PC-3 (cell line): ENCODE measurements around the gene TMOD3. TPM values are rescaled to one million over a fixed set of nuclear protein-coding genes. Genes with fewer than 3 reads are reported as not detected.

Source experiments
- ATAC-seq: fragments of 200-7000 bp; cut with Tn5 transposase; 2 replicates; pipeline ENCODE4 v1.9.1; 2020; ENCODE audit warnings: mild to moderate bottlenecking, moderate library complexity
- BruUV-seq: library from RNA; stranded (reverse); fragments of 400-500 nt; replicated peaks from 2 replicates; lab custom pipeline; 2021; lab: Mats Ljungman, UMichigan
- CTCF ChIA-PET: fragments of 300-600 bp; sonication (Branson Sonifier 250); formaldehyde crosslinking; loops from one replicate; lab custom pipeline; 2022; ENCODE audit warnings: antibody characterized with exemption; lab: Charles Lee
- POLR2A ChIA-PET: fragments of 300-600 bp; sonication (Branson Sonifier 250); formaldehyde crosslinking; loops from one replicate; lab custom pipeline; 2022; ENCODE audit warnings: antibody characterized with exemption; ENCODE audit not compliant: unreplicated experiment; lab: Charles Lee
- DNase-seq: peaks from one replicate; pipeline ENCODE4 v3.0.0-alpha.2; 2015
- H2AFZ ChIP-seq: fragments of 300-600 bp; sonication (generic); 2 replicates; pipeline ENCODE4 v1.6.0; 2016; ENCODE audit warnings: antibody characterized with exemption, low read length
- H3F3A ChIP-seq: fragments of 300-600 bp; sonication (generic); one replicate; pipeline ENCODE4 v1.6.0; 2017; ENCODE audit warnings: antibody characterized with exemption, low read length, control low read depth, mild to moderate bottlenecking; ENCODE audit not compliant: unreplicated experiment
- H3K27ac ChIP-seq: fragments of 300-600 bp; sonication (generic); 2 replicates; pipeline ENCODE4 v1.5.1; 2016; ENCODE audit warnings: mild to moderate bottlenecking, low read length
- H3K27me3 ChIP-seq: fragments of 300-600 bp; sonication (generic); 2 replicates; pipeline ENCODE4 v1.6.1; 2016; ENCODE audit warnings: low read length, mixed read lengths
- H3K36me3 ChIP-seq: fragments of 300-600 bp; sonication (generic); 2 replicates; pipeline ENCODE4 v1.6.1; 2016; ENCODE audit warnings: low read depth, mixed run types, low read length, mixed read lengths
- H3K4me1 ChIP-seq: fragments of 300-600 bp; sonication (generic); 2 replicates; pipeline ENCODE4 v1.5.1; 2016; ENCODE audit warnings: low read length; ENCODE audit not compliant: insufficient read depth
- H3K4me2 ChIP-seq: fragments of 300-600 bp; sonication (generic); 2 replicates; pipeline ENCODE4 v1.6.0; 2016; ENCODE audit warnings: low read length
- H3K4me3 ChIP-seq: fragments of 300-600 bp; sonication (generic); 2 replicates; pipeline ENCODE4 v1.5.1; 2016; ENCODE audit warnings: mild to moderate bottlenecking, low read length, mixed read lengths
- H3K79me2 ChIP-seq: fragments of 300-600 bp; sonication (generic); 2 replicates; pipeline ENCODE4 v1.6.1; 2017; ENCODE audit warnings: low read length, mixed read lengths
- H3K9ac ChIP-seq: fragments of 300-600 bp; sonication (generic); 2 replicates; pipeline ENCODE4 v1.6.0; 2016; ENCODE audit warnings: mild to moderate bottlenecking, low read length
- H3K9me2 ChIP-seq: fragments of 300-600 bp; sonication (generic); replicated peaks from 2 replicates; pipeline ENCODE4 v1.6.1; 2016; ENCODE audit warnings: mixed run types, low read length, mixed read lengths
- H3K9me3 ChIP-seq: fragments of 300-600 bp; sonication (generic); 2 replicates; pipeline ENCODE4 v1.6.1; 2016; ENCODE audit warnings: low read length, mixed read lengths
- H4K20me1 ChIP-seq: fragments of 300-600 bp; sonication (generic); 2 replicates; pipeline ENCODE4 v1.6.1; 2016; ENCODE audit warnings: low read length, mixed read lengths
- EZH2 ChIP-seq: fragments of 300-600 bp; sonication (generic); IDR thresholded peaks from one replicate; pipeline ENCODE4 v1.6.1; 2017; ENCODE audit warnings: antibody characterized with exemption, mild to moderate bottlenecking, low read length; ENCODE audit not compliant: unreplicated experiment
- EZH2phosphoT487 ChIP-seq: fragments of 300-600 bp; sonication (generic); IDR thresholded peaks from 2 replicates; pipeline ENCODE4 v1.6.1; 2018; ENCODE audit warnings: mild to moderate bottlenecking, antibody characterized with exemption, low read length, borderline replicate concordance
- intact Hi-C: fragments of 100-400 bp; cut with micrococcal nuclease; formaldehyde crosslinking; loops from 2 replicates; pipeline ENCODE4 v1.9.0; 2023
- total RNA-seq: library from RNA; depleted of rRNA; stranded (reverse); fragments of >200 nt; gene quantifications from 2 replicates; pipeline ENCODE4 v1.2.3, GENCODE V29; 2014
- TF ChIP-seq, protein P1 (sequence below): fragments of 300-600 bp; sonication (generic); conservative IDR thresholded peaks from 2 replicates; pipeline ENCODE4 v1.5.1; 2017; ENCODE audit warnings: antibody characterized with exemption, low read depth, mild to moderate bottlenecking, low read length

TMOD3 gene
- total RNA-seq, 1 experiment from 2014 or later, result 43.9 TPM

DNA sequence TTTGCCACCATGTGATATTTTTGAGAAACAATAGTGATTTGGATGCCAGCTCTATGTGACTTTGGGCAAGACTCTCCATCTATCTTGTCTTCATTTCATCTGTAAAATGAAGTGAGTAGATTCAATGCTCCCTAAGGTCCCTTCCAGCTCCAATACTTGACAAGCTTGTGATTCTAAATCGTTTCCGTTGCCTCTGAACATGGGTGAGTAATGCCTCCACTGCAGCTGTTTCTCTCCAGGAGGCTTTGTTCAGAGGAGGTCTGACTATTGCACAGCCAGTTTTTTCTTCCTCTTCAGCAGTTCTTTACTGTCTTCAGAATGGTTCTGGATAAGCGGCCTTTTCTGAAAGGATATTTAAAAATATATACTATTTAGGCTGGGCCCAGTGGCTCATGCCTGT, 14.8 kb upstream of the TMOD3 start:
- H3K9me2 ChIP-seq, result no peaks in the 10 kb centered on the region
- no peak overlapping the region for H2AFZ ChIP-seq
- no TSS peak for BruUV-seq
- ChIA-PET POLR2A (no interaction called here), CTCF (no interaction called here)
- no peak overlapping the region for H3K9ac ChIP-seq
- H3K4me1 ChIP-seq, result no peaks in the 10 kb centered on the region
- no peak for DNase-seq
- TF ChIP-seq EZH2phosphoT487, result no peak
- TF ChIP-seq, protein P1, sequence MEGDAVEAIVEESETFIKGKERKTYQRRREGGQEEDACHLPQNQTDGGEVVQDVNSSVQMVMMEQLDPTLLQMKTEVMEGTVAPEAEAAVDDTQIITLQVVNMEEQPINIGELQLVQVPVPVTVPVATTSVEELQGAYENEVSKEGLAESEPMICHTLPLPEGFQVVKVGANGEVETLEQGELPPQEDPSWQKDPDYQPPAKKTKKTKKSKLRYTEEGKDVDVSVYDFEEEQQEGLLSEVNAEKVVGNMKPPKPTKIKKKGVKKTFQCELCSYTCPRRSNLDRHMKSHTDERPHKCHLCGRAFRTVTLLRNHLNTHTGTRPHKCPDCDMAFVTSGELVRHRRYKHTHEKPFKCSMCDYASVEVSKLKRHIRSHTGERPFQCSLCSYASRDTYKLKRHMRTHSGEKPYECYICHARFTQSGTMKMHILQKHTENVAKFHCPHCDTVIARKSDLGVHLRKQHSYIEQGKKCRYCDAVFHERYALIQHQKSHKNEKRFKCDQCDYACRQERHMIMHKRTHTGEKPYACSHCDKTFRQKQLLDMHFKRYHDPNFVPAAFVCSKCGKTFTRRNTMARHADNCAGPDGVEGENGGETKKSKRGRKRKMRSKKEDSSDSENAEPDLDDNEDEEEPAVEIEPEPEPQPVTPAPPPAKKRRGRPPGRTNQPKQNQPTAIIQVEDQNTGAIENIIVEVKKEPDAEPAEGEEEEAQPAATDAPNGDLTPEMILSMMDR, result no peak
- no peak for TF ChIP-seq EZH2
- ATAC-seq, result no peak
- no peak overlapping the region for H3K4me3 ChIP-seq
- H3K27me3 ChIP-seq, result no peaks in the 10 kb centered on the region
- no peaks in the 10 kb centered on the region for H3K79me2 ChIP-seq
- no peaks in the 10 kb centered on the region for H3K36me3 ChIP-seq
- H3K9me3 ChIP-seq, result no peaks in the 10 kb centered on the region
- H4K20me1 ChIP-seq, result no peaks in the 10 kb centered on the region
- intact Hi-C loops, result no loop called here
- no peaks in the 10 kb centered on the region for H3F3A ChIP-seq
- H3K27ac ChIP-seq, result no peak overlapping the region
- no peak overlapping the region for H3K4me2 ChIP-seq

DNA sequence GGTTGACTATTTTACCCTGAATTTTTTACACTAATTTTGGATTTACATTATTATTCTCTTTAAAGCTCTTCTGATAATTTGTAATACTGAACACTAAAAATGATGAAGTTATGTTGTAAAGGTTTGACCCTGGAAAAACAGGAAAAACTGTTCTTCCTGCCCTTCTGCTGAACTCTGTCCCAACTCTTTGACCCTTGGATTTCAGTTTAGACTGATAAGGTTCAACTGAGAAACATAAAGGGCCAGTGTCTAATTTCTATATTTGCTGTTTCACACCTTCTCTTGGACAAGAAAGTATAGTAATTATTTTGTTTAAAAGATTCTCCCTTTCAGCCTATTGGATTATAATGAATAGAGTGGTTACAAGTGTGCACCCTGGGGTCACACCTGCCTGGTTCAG, 12.8 kb upstream of the TMOD3 start:
- CTCF ChIA-PET, result no interaction called here

DNA sequence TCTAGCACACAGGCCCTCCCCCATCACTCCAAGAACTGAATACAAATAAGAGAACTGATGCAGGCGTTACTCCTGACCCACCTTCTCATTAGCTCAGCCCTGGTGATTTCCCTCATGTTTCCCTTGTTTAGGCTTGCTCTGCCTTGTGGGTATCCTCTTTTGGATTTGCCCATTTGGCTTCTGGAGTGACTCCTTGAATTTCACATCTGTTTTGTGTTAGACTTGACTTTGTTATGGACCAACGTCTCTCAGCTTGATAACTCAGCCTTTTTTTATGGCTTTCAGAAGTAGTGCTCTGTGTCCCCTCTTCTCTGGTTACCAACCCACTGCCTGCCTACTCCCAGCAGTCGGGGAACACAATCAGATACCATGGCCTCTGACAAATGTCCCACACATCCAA, 11.3 kb upstream of the TMOD3 start:
- H2AFZ ChIP-seq, result no peak overlapping the region
- H3K9me2 ChIP-seq, result no peaks in the 10 kb centered on the region
- no peak overlapping the region for H3K4me3 ChIP-seq
- CTCF ChIA-PET, result no interaction called here
- no peak overlapping the region for H3K4me2 ChIP-seq
- BruUV-seq, result no TSS peak
- H3K36me3 ChIP-seq, result no peaks in the 10 kb centered on the region
- H3F3A ChIP-seq, result no peaks in the 10 kb centered on the region
- no peak overlapping the region for H3K27ac ChIP-seq
- H3K4me1 ChIP-seq, result no peaks in the 10 kb centered on the region
- POLR2A ChIA-PET, result no interaction called here
- no peak for ATAC-seq
- H3K27me3 ChIP-seq, result no peaks in the 10 kb centered on the region
- H4K20me1 ChIP-seq, result no peaks in the 10 kb centered on the region
- H3K79me2 ChIP-seq, result no peaks in the 10 kb centered on the region
- no peak overlapping the region for H3K9ac ChIP-seq
- no peaks in the 10 kb centered on the region; the same call in 1 of the 2 replicates for H3K9me3 ChIP-seq
- TF ChIP-seq EZH2phosphoT487 (no peak), EZH2 (no peak)
- TF ChIP-seq, protein P1, result no peak
- intact Hi-C loops, result no loop called here
- no peak for DNase-seq

More for the DNA sequence above, 12.8 kb upstream of the TMOD3 start:
- no peak overlapping the region for H3K4me2 ChIP-seq
- intact Hi-C loops, result no loop called here
- no peak for ATAC-seq
- no peaks in the 10 kb centered on the region; the same call in 1 of the 2 replicates for H3K9me3 ChIP-seq
- POLR2A ChIA-PET, result no interaction called here
- H3K9me2 ChIP-seq, result no peaks in the 10 kb centered on the region
- no peak overlapping the region for H3K4me3 ChIP-seq
- no peak overlapping the region for H3K27ac ChIP-seq
- no peak for TF ChIP-seq EZH2phosphoT487
- TF ChIP-seq, protein P1, result no peak
- no peak for TF ChIP-seq EZH2
- H3F3A ChIP-seq, result no peaks in the 10 kb centered on the region
- no peaks in the 10 kb centered on the region for H3K4me1 ChIP-seq
- H2AFZ ChIP-seq, result no peak overlapping the region
- no peak overlapping the region for H3K9ac ChIP-seq
- no peaks in the 10 kb centered on the region for H3K79me2 ChIP-seq
- DNase-seq, result no peak
- no peaks in the 10 kb centered on the region for H3K36me3 ChIP-seq
- H3K27me3 ChIP-seq, result no peaks in the 10 kb centered on the region
- no peaks in the 10 kb centered on the region for H4K20me1 ChIP-seq
- no TSS peak for BruUV-seq
